Keratinocyte (primary cell): Measurements from ENCODE around the gene TUBA3C. TPM values are rescaled to one million over a fixed set of nuclear protein-coding genes. Genes with fewer than 3 reads are reported as not detected.

Source experiments
- DNase-seq: peaks from one replicate; pipeline ENCODE4 v3.0.0-alpha.2; 2011; ENCODE audit warnings: low read depth, missing footprints, low spot score
- FAIRE-seq: peaks from 2 replicates; lab custom pipeline; 2011; peaks lifted over from hg19 to GRCh38; lab: Jason Lieb, UNC
- H2AFZ ChIP-seq: 2 replicates; pipeline ENCODE4 v1.6.0; 2012; ENCODE audit warnings: low read length, control low read depth, inconsistent platforms; ENCODE audit not compliant: control insufficient read depth
- H3K27ac ChIP-seq: 2 replicates; pipeline ENCODE4 v1.5.1; 2011; ENCODE audit warnings: low read length; ENCODE audit not compliant: control insufficient read depth, insufficient read depth
- H3K27me3 ChIP-seq: 3 replicates; pipeline ENCODE4 v1.6.0; 2011; ENCODE audit warnings: low read length; ENCODE audit not compliant: control insufficient read depth, insufficient read depth; ENCODE audit errors: extremely low read depth
- H3K36me3 ChIP-seq, 2 experiments: 2 replicates in 1 of 2; 3 replicates in 1 of 2; pipeline ENCODE4 v1.5.1; 2011; ENCODE audit warnings: low read length in 2 of 2, mild to moderate bottlenecking in 1 of 2; ENCODE audit not compliant: control insufficient read depth in 2 of 2, insufficient read depth in 2 of 2; ENCODE audit errors: extremely low read depth in 1 of 2
- H3K4me1 ChIP-seq: 3 replicates; pipeline ENCODE4 v1.5.1; 2011; ENCODE audit warnings: low read length; ENCODE audit not compliant: control insufficient read depth, insufficient read depth; ENCODE audit errors: extremely low read depth
- H3K4me2 ChIP-seq: 3 replicates; pipeline ENCODE4 v1.6.0; 2011; ENCODE audit warnings: low read depth, low read length; ENCODE audit not compliant: control insufficient read depth, insufficient read depth; ENCODE audit errors: extremely low read depth
- H3K4me3 ChIP-seq, 3 experiments: fragments of 200-600 bp in 1 of 3; sonication (generic) in 1 of 3; 2 replicates in 2 of 3; 3 replicates in 1 of 3; pipeline ENCODE4 v1.5.1; 2011 to 2016; ENCODE audit warnings: low read length in 3 of 3, mild to moderate bottlenecking in 3 of 3, control low read depth in 2 of 3, inconsistent platforms in 1 of 3, low read depth in 1 of 3, mixed read lengths in 1 of 3, mixed run types in 1 of 3, moderate library complexity in 1 of 3; ENCODE audit not compliant: control insufficient read depth in 2 of 3, insufficient read depth in 2 of 3; ENCODE audit errors: extremely low read depth in 1 of 3
- H3K79me2 ChIP-seq: 2 replicates; pipeline ENCODE4 v1.6.0; 2012; ENCODE audit warnings: low read length; ENCODE audit not compliant: control insufficient read depth, insufficient read depth
- H3K9ac ChIP-seq: 3 replicates; pipeline ENCODE4 v1.6.0; 2011; ENCODE audit warnings: low read length; ENCODE audit not compliant: control insufficient read depth, insufficient read depth; ENCODE audit errors: extremely low read depth
- H3K9me1 ChIP-seq: 3 replicates; pipeline ENCODE4 v1.6.0; 2011; ENCODE audit warnings: low read length; ENCODE audit not compliant: control insufficient read depth, insufficient read depth; ENCODE audit errors: extremely low read depth
- H3K9me3 ChIP-seq: 2 replicates; pipeline ENCODE4 v1.5.1; 2012; ENCODE audit warnings: low read depth, low read length; ENCODE audit not compliant: control insufficient read depth
- H4K20me1 ChIP-seq: 3 replicates; pipeline ENCODE4 v1.6.0; 2011; ENCODE audit warnings: low read length; ENCODE audit not compliant: control insufficient read depth, insufficient read depth; ENCODE audit errors: extremely low read depth
- CTCF ChIP-seq, 3 experiments: IDR thresholded peaks in 1 of 3; conservative IDR thresholded peaks in 1 of 3; optimal IDR thresholded peaks in 1 of 3; 2 replicates in 2 of 3; 3 replicates in 1 of 3; pipeline versions ENCODE3 to v1.5.1; 2011; ENCODE audit warnings: low read length in 3 of 3, mild to moderate bottlenecking in 3 of 3, moderate library complexity in 2 of 3, control low read depth in 1 of 3, inconsistent platforms in 1 of 3; ENCODE audit not compliant: insufficient read depth in 2 of 3; ENCODE audit errors: extremely low read depth in 1 of 3
- EZH2 ChIP-seq: IDR thresholded peaks from one replicate; pipeline ENCODE4 v1.6.1; 2012; ENCODE audit warnings: inconsistent platforms, mild to moderate bottlenecking, low read length, moderate library complexity
- dilution Hi-C: fragments of 300-500 bp; cut with MboI; formaldehyde crosslinking; loops from one replicate; pipeline ENCODE4 v1.7.0; 2020; ENCODE audit warnings: low sequenced_read_pairs; ENCODE audit not compliant: extremely low pct_ligation_motif_present
- polyA plus RNA-seq, 5 experiments: library from polyadenylated mRNA; depleted of rRNA in 3 of 5; stranded (reverse) in 3 of 5; stranded (forward) in 1 of 5; unstranded in 1 of 5; fragments of >200 nt; gene quantifications; 1 replicate in 1 of 5; 2 replicates in 3 of 5; 3 replicates in 1 of 5; pipeline versions ENCODE4 v1.2.1 to v1.2.3, GENCODE V29; 2011 to 2012; ENCODE audit warnings: missing spikeins in 2 of 5, low read depth in 1 of 5, low replicate concordance in 1 of 5

TUBA3C gene
- polyA plus RNA-seq, 1 donor (not counting 4 experiments of a cell fraction or from before 2014, with no cell fraction given): not detected

- Histone ChIP-seq H3K9ac (no peak overlapping the region), H3K27me3 (no peaks in the 10 kb centered on the region), H3K4me1 (no peaks in the 10 kb centered on the region), H3K79me2 (no peaks in the 10 kb centered on the region), H4K20me1 (no peaks in the 10 kb centered on the region), H3K9me1 (no peaks in the 10 kb centered on the region), H3K9me3 (peaks cover 5% of the 10 kb centered on the region), H3K4me3 (no peak overlapping the region), H3K36me3 (no peaks in the 10 kb centered on the region), H3K27ac (no peak overlapping the region), H3K4me2 (no peak overlapping the region), H2AFZ (no peak overlapping the region)
- dilution Hi-C loops: no loop called here
- DNase-seq: no peak
- FAIRE-seq: no peak
- TF ChIP-seq CTCF (optimal IDR thresholded peaks at IDR 0.05 in 1 of 3, IDR thresholded peaks at IDR 0.05 in 1 of 3, conservative IDR thresholded peaks at IDR 0.05 in 1 of 3; ENCODE audit: extremely low read depth in 1 of 3, insufficient read depth in 2 of 3, low read length in 3 of 3): no peak
- no peak for TF ChIP-seq EZH2
Observed at GRCh38 chr13:19158006-19158405, 23.6 kb downstream of the TUBA3C start.

- Histone ChIP-seq H2AFZ (no peak overlapping the region), H3K9me3 (peaks cover 6% of the 10 kb centered on the region), H3K4me1 (no peaks in the 10 kb centered on the region), H3K9me1 (no peaks in the 10 kb centered on the region), H3K27ac (no peak overlapping the region), H3K27me3 (no peaks in the 10 kb centered on the region), H3K9ac (no peak overlapping the region), H3K79me2 (no peaks in the 10 kb centered on the region), H3K4me3 (no peak overlapping the region), H3K4me2 (no peak overlapping the region), H3K36me3 (no peaks in the 10 kb centered on the region), H4K20me1 (no peaks in the 10 kb centered on the region)
- DNase-seq (no peak), FAIRE-seq (no peak)
- no peak for TF ChIP-seq EZH2
- dilution Hi-C loops: no loop called here
Observed at GRCh38 chr13:19157461-19157860, 24.2 kb downstream of the TUBA3C start.
